NCI-H2107 treated with DMSO at 0.1 percent for 48 hours (cell line): Measurements from ENCODE around the gene PRR35.

Experiments used
- DNase-seq: peaks from one replicate; lab custom pipeline; 2025; ENCODE audit not compliant: unreplicated experiment; lab: John Stamatoyannopoulos, UW

PRR35 gene

DNA sequence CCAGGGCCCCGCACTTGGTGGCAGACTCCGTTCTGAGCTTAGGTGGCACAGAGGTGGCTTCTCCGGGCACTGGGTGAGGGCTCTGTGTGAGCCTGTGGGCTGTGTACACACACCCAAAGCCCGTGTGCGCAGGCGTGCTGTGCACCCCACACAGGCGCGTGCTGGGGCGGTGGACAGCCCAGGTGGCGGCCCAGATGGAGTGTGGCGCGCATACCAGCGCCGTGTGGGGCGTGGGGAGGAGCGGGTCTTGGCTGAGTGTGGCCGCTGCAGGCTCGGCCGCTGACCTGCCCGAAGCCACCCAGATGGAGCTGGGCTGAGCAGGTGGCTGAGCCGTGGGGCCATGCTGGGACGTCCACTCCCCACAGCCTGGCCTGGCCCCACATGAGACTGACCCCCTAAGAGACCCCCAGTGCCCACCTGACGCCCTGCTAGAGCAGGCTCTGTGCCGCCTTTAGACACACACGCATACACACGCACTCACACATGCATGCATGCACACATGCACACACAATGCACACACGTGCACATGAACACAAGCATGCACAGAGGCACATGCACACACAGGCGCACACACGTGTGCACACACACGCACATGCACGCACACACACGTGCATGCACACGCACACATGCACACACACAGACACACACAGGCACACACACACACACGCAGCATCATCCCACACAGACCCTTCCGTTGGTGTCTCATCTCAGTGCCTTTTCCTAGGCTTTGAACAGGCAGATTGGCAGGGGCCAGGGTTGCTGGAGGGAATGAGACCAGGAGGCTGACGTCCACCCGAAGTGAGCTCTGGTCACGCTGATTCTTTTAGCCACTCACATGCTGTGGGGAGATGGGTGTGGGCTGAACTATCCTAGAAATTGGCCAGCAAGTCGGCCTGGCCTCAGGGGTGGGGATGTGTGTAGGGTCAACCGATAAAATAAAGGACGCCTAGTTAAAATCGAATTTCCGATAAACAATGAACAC, 2.1 kb downstream of the PRR35 start:
- DNase-seq: no peak

- no peak for DNase-seq
Observed at GRCh38 chr16:563072-563644, 3.0 kb downstream of the PRR35 start.

GRCh38 chr16:564690-565418, 4.7 kb downstream of the PRR35 start:
- DNase-seq: no peak

DNA sequence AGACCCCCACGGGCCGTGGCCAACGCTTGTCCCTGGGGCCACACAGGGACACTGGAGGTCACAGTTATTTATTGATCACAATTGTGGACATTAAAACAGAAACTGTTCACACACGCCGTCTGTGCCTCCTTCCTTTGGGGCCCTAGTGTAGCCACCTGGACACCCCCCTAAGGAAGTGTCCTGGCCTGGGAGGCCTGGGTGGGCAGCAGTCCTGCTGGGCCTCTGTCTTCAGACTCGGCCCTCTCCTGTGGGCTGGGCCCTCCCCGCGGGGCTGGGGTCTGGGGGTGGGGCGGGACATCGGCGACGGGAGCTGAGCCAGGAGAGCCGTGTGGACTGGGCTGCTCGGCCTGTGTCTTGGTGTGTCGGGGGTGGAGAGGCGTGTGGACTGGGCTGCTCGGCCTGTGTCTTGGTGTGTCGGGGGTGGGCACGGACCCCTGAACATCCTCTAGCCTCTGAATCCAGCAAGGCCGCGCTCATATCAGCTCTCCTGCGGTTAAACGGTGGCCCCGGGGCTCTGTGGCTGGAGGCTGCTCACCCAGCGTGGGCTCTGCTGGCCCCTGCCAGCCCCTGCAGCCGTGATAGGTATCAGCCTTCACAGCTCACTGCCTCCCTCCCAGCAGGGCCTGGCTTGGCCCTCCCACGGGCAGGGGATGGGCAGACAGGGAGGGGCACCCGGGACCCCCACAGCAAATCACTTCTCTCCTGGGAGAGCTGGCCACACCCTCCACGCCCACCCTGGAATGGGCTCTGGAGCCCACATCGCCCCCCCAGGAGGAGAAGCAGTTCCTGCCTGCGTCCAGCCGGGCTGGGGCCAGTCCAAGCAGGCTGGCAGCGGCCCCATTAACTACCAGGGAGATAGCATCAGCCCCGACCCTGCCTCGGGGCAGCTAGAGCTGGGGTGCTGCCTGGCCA, 5.5 kb downstream of the PRR35 start:
- DNase-seq: no peak

GRCh38 chr16:566475-567372, 6.5 kb downstream of the PRR35 start, which contains the start of gene NHLRC4:
Gene NHLRC4 (plus strand): TSS chr16:567005. CDS start chr16:568048, 1,043 bp downstream.
- DNase-seq: peak; percentile 50

- DNase-seq: no peak
Observed at GRCh38 chr16:567373-568256, 7.4 kb downstream of the PRR35 start.

DNA sequence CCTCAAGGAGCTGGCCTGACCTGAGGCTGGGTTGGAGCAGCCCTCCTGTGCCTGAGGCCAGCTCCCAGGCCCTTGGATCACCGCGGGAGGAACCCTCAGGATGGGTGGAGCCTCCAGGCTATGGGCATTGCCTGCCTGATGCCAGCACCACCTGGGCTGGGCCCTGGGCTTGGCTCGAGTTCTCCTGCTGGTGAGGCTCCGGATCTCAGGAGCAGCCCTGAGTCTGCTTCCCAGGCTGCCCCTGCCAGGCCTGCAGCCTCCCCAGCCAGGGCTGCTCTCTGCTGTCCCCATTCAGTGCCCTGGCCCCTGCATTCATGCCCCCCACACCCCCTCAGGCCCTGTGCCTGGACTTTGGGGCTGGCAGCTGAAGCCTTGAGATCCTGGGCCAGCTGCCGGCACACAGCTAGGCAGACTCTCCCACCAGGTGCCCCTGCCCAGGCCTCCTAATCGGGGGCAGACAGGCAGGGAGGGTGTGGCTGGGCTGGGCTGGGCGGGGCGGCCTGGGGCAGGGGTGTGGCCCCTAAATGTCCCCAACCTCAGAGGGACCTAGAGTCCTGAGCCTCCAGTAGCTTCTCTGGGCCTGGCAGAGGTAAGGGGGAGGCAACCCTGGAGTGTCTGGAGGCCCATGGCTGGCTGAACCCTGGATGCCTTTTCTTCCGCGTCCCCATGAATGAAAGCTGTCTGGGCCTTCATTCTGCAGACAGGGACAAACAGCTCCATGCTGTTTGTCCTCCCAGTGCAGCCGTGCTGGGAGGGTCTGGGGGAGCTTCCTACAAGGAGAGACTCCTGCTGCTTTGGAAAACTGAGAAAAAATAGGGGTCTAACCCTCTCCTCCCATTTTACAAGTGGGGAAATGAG, 8.4 kb downstream of the PRR35 start:
- no peak for DNase-seq

DNA sequence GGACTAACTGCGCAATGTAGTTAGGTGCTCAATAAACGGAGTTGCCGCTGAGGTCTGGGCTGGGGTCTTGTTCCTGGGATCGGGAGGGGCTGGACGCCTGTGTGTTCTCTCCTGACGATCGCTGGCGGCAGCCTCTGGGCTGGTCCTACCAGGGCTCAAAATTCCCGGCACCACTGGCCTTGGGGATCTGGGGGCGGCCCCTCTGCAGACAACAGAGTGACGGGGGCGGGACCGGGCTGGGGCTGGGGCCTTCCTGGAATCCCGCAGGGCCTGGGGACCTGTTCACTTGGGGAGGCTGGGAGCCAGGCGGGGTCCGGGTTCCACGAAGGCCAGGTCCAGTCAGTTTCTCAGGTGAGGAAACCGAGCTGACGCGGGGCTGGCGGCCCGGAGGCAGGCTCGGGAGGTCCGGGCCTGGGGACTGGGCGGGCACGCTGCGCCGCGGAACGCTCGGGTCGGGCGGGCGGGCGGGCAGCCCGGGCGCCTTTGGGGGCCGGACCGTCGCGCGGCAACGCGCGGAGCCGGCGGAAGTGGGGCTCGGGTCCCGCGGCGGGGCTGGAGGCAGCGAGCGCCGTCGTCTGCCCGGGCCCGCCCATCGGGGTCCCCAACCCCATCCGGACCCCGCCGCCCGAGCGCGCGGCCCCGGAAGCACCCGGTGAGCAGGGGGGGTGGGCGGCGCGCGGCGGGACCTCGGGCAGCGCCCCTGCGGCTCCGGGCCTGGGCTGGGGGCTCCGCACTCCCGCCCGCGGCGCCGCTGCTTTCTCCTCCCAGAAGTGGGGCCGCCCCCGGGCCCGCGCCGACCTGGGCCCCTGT, 9.5 kb downstream of the PRR35 start, which contains the start of gene PIGQ:
Gene PIGQ (plus strand): TSS at position 524 of the 810 bp plus-strand sequence. CDS start 4,107 bp downstream, outside the sequence.
- no peak for DNase-seq

DNA sequence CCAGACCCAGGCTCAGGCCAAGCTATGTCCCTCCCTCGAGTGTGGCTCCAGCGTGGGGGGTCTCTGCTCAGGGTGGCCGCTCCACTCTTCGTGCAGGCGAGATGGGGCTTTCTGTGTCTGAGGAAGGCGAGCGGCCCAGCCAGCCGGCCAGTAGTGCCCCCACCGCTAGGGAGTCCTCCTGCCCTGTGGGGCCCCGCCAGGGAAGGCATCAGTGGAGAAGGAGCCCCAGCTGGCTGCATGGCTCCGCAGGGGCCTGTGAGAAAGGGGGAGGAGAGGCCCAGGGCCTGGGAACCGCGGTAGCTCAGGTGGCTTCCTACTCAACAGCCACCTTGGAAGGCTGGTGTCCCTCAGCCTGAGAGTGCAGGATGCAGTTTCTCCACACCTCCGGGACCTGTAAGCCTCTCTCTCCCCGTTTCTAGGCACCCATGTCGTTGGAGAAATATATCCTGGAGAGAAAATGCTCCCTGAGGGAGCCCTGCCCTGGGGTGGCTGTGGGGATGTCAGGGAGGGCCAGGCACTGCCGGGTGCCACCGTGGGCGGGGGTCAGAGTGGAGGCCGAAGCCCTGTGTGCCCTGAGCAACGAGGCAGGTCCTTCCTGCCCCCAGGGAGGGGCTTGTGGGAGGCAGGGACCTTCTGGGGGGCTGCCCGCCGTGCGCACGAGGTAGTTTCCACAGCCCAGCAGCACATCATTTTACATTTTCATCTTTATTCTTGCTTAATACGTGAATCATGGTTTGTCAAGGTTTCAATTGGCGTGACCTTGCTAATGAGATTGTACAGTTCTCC, 12.9 kb downstream of the PRR35 start:
- no peak for DNase-seq

DNA sequence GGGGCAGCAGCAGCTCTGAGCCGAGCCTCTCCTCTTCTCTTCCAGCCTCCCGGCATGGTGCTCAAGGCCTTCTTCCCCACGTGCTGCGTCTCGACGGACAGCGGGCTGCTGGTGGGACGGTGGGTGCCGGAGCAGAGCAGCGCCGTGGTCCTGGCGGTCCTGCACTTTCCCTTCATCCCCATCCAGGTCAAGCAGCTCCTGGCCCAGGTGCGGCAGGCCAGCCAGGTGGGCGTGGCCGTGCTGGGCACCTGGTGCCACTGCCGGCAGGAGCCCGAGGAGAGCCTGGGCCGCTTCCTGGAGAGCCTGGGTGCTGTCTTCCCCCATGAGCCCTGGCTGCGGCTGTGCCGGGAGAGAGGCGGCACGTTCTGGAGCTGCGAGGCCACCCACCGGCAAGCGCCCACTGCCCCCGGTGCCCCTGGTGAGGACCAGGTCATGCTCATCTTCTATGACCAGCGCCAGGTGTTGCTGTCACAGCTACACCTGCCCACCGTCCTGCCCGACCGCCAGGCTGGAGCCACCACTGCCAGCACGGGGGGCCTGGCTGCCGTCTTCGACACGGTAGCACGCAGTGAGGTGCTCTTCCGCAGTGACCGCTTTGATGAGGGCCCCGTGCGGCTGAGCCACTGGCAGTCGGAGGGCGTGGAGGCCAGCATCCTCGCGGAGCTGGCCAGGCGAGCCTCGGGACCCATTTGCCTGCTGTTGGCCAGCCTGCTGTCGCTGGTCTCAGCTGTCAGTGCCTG, 14.0 kb downstream of the PRR35 start:
- no peak for DNase-seq

- DNase-seq: no peak
Observed at GRCh38 chr16:575354-576196, 15.4 kb downstream of the PRR35 start.

- DNase-seq: no peak
Observed at GRCh38 chr16:576197-576822, 16.1 kb downstream of the PRR35 start.

DNA sequence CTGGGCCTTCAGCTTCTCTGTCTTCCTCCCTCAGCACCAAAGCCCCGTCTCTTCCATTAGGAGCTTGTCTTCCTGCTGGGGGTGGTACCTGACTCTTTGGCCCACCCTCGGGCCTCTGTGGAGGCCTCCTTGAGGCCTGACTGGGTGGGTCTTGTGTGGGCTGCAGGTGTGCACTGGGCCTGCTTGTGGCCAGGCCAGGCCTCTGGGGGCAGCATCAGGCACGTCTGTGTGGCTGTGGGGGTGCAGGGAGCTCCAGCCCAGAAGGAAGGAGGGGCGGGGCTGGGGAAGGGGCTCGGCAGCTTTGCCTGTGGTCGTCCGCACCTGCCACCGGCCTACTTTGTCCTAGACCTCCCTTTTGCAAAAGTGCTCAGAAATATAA, 16.6 kb downstream of the PRR35 start:
- no peak for DNase-seq

- DNase-seq: no peak
Observed at GRCh38 chr16:577796-578195, 17.6 kb downstream of the PRR35 start.
